Measurements from ENCODE around the gene NPVF.

GRCh38 chr7:25238066-25238725 lies 9.9 kb upstream of the NPVF start:
- TF ChIP-seq CTCF (conservative IDR thresholded peaks at IDR 0.05; ENCODE audit: low read depth, low read length) (no peak), EZH2 (IDR thresholded peaks at IDR 0.05; ENCODE audit: low read length, unreplicated experiment) (no peak), EZH2phosphoT487 (IDR thresholded peaks at IDR 0.05; ENCODE audit: borderline replicate concordance, low read length) (no peak)
